Stimulated activated CD4-positive, alpha-beta T cell treated with anti-CD3 and anti-CD28 coated beads, Interleukin-15, amount 100 ng/mL, for 24 hours (primary cell): Measurements from ENCODE around the gene GFPT2.

ENCODE experiments used
- DNase-seq: peaks from one replicate; pipeline ENCODE4 v3.0.0-alpha.2; 2020

Gene GFPT2

DNA sequence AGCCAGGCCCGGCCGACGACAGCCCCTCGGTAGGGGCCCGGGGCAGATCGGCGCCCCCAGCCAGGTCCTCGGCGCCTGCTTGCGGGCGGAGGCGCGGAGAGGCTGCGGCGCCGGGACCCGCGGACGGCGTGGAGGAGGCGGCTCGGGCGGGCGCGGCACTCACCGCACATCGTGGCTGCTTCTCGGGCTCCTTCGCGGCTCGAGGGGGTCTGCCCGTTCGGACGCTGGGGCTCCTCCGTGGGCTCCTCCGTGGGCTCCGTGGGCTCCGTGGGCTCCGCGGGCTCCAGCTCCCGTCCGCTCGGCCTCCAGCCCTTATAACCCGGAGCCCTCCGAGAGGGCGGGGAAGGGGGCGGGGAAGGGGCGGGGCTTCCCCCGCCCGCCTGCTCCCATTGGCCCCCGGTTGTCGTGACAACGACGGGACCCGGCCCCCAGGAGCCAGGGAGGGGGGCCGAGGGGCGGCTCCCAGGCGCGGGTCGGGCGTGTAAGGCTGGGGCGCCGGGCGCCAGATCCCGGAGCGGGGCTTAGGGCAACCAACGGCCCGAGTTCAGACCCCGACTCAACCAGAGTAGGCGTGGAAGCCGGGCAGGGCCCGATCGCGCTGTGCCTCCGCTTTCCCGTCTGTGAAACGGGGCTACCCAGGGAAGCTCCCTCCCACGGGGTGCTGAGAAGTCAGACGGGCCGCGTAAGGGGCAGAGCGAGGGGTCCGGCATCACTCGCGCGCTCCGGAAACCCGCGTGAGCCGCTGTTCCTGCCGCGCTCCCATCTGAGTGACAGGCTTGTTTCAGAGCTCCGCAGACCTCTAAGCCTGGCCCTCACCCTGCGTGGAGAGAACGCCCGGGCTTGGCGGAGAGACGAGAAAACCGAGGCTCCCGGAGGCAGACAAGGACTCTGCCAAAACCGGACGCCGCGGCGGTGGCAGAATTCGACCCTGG is at the start of gene GFPT2:
Gene GFPT2 (minus strand): TSS at position 289 of the 932 bp plus-strand sequence. CDS start 119 bp downstream, at position 170.
- DNase-seq: peak; percentile 77

DNA sequence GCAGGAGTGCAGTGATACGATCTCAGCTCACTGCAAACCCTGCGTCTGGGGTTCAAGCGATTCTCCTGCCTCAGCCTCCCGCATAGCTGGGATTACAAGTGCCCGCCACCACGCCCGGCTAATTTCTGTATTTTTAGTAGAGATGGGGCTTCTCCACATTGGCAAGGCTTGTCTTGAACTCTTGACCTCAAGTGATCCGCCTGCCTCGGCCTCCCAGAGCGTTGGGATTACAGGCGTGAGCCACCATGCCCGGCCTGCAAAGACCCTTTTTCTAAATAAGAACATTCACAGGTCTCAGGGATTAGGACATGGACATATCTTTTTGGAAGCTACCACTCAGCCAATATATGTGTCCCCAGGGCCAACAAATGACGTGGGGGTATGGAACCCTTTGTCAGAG is 49.6 kb upstream of the GFPT2 start:
- DNase-seq: no peak

DNA sequence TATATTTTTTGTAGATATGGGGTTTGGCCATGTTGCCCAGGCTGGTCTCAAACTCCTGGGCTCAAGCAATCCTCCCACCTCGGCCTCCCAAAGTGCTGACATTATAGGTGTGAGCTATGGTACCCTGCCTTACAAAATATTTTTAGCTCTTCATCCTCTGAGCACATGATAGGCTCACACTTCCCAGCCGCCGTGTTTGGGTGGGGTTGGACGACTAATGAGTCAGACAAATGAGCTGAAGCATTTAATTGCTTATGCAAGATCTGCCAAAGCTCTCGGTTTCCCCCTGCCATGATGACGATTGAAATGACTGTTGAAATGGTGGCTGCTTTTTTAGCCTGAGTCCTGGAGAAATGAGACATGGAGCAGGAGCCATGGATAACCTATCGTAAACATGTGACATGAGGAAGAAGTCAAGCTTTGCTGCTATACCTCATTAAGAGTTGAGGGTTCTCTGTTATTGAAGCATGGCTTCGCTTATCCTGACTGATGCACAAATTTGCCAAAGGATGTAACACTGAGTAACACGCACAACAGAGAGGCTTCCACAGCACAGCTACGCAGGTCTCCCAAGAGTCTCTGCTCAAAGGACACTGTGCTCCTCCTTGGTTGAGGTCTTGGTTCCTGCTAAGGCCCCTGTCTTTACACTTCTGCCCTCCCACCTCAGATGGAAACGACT is 48.2 kb upstream of the GFPT2 start:
- no peak for DNase-seq

DNA sequence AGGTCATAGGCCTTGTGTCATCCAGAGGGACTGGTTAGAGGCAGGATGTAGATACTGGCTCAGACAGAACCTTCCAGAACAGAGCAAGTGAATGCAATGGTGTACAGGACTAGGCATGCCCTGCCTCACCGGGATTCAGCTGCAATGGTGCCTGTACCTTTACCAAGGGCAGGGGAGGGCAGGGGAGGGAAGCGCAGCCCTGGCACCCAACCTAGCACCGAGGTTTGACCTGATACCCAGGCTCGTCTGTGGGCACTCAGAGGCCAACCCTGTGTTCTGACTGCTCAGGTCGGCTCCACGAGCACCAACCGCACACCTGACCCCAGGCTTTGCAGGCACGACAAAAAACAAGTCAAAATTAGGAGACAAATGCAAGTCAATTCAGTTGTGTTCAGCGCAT is 47.3 kb upstream of the GFPT2 start:
- no peak for DNase-seq

DNA sequence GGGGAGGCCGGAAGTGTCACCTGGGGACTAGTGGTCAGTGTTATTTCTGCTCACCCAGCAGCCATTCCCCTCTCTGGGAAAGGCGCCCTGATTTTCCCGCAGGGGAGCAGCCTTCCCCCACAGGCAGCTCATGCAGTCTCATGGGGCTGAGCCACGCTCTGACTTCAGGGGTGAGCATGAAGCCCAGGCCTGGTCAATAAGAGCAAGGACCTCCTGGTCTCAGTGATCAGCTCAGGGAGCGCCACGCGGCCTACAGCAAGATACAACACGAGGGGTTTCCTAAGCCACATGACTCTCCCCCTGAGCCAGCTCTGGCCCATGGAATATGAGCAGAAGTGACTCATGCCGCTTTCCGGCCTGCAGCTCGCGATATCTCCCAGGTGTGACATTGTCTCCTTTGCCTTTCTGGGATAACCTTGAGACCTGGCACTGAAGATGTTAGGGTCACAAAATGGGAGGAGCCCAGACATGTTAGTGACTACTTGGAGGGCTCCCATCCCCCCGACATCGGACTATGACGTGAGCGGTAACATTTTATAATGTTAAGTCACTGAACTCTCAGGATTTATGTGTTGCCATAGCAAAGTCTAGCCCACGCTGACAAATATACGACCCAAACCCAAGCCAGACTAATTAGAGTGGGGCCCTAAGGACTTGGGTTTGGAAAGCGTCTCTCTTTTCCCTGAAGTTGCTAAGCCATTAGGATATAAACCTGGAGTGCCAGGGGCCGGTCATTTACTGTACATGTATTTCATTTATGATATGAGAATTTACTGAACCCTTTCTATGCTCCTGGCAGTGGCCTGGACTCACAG is 46.5 kb upstream of the GFPT2 start:
- no peak for DNase-seq

DNA sequence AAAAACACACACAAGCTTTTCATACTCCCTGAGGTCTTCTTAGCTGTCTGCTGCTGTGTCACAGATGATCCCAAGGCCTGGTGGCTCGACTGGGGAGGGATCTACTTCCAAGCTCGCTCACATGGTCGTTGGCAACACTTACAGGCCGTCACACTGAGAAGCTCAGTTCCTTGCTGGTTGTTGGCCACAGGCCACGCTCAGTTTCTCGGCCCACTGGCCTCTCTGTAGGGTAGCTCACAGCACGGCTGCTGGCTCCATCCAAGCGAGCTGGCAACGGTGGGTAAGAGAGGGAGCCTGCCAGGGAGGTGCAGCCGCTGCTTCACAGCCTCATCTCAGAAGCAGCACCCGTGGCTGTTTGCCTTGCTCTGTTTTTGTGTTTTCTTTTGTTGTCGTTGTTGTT is 43.8 kb upstream of the GFPT2 start:
- DNase-seq: no peak

DNA sequence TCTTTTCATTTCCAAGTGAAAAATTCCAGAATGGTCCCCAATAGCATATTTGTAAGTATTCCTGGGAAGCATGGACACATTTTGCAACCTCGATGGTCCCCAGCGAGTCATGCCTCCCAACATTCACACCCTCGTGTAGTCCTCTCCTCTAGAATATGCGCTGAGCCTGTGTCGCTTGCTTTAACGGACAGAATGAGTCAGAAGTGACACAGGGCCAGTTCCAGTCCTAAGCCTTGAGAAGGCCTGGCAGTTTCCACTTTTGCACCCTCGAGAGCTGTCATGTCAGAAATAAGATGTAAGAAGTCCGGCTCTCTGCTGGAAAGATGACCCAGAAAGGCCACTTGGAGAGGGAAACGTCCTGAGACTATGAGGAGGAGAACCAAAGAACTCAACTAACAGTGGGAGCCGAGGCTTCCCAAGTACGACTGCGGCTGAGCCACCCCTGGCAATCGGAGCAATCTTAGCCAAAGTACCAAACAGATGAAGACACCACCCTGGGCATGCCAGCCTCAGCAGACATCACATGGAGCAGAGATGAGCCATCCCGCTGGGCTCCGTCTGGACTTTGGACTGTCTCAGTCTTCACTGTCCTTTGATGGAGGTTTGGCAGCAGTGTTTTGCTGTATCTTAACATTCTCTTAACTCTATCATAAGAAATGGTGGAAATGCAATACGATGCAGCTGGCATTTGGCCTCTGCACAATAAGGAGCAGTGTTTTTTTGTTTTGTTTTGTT is 42.6 kb upstream of the GFPT2 start:
- DNase-seq: no peak

DNA sequence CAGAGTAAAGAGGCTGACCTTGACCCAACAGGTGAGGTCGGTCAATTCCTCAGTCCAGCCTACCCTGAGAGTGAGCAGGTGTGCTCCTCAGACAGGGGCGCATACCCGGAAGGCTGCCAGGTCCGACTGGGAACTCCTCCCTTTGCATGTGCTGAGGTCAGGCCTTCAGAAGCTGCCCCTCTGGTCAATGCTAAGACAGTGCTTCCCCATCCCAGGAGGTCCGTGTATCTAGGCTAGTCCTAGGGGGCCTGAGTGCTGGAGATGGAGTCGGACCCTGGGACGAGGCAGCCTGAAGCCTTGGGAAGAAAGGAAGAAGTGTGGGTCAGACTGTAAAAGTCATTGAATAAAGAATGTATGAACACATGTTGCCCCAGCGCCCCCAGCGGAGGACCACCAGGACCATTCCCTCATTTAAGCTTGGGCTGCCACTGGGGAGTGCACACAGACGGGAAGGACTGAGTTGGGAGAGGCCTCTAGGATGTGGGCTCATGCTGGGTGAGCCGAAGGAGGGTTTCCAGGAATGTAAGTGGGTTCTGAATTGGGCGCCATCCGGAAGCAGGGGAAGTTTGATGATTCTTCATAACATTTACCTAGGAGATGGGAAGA is 41.0 kb upstream of the GFPT2 start:
- no peak for DNase-seq

DNA sequence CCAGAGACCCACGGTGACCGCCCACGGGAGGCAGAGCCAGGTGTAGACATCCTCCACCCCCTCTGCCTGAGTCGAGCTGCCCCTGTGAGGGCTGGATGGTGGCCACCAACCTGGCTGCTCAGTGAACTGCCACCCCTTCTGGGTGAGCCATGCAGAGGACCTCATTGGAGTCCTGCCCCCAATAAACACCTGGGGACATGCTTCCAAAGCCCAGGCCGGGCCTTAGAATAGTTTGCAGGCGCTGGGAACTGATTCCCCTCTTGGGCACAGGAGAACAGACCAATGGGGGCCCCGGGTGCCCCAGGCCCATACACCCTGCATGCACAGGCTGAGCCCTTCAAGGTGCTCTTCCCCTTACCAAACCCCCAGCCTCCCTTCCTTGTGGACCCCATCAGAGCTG is 38.1 kb upstream of the GFPT2 start:
- DNase-seq: no peak

DNA sequence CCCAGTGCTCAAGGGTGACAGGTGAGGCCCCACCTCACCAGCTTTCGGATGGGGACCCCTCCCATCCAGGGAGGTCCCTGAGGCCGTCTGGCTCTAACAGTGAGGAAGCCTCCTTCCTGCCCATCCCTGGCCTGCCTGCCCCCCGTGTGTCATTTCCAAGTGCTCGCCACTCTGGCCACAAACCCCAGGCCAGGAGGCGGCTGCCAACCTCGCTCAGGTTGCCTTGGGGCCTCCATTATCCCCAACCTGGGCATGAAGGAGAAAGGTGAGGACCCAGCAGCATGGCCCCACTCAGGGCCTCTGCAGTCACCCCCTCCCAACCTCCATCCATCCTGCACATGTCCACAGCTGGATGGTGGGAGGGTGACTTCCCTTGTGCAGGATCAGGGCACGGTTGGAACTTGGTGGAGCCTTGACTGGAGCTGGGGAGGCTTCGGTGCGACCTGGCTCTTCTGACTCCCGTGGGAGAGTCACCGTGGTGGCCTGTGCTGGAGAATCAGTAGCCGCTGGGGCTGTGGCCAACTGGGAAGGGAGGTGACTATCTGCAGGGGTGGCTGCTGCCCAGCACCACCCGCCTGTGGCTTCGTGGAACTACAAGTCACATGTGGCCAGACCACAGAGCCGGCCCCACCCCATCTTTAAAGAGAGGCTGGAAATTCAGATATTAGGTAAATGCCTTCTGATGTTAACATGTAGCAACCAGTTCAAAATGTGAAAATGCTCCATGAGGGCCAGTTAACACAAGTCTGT is 37.5 kb upstream of the GFPT2 start:
- DNase-seq: no peak

DNA sequence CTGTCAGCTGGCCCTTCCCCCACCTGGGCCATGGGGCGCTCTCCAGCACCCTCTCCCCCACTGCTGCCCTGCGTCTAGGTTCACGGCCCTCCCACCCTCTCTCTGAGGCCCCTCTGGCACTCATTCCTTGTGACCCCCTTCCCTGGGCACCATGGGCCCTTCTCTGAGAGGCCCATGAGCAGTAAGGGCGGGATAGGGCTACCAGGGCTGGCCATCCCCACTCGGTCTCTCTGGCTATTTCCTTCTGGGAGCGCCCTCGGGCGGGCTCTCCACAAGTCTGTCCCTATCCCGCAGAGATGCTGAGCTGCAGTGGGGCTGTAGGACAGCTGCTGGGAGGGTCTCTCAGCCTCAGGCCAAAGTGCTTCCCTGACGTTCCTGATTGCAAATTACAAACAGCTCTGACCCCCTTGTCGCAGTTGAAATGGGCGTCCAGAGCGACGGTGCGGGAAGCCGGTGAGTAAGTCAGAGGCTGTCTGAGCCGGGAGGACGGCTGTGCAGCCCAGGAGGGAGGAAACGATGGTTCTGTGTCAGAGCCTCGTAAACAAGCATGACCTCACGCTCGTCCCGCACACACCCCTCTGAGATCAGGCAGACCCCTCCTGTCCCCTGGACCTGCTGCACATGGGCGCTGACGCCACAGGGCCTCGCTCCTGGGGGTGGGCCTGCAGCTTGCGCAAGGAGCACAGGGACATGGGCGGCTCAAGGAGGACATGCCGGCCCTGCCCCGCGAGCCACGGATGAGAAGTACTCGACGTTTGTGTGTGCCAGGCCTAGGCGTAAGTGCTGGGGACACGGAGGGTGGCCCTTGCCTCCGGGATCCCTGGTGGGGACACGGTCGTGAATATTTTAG is 36.3 kb upstream of the GFPT2 start:
- no peak for DNase-seq

DNA sequence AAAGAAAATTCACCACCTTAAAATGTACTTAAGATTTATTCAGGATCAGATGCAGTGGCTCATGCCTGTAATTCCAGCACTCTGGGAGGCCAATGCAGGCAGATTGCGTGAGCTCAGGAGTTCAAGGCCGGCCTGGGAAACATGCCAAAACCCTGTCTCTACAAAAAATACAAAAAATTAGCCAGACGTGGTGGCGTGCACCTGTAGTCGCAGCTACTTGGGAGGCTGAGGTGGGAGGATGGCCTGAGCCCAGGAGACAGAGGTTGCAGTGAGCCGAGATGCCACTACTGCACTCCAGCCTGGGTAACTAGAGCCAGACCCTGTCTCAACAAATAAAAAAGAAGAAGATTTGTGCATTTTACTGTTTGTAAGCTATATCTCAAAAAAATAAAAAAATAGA is 34.7 kb upstream of the GFPT2 start:
- no peak for DNase-seq

DNA sequence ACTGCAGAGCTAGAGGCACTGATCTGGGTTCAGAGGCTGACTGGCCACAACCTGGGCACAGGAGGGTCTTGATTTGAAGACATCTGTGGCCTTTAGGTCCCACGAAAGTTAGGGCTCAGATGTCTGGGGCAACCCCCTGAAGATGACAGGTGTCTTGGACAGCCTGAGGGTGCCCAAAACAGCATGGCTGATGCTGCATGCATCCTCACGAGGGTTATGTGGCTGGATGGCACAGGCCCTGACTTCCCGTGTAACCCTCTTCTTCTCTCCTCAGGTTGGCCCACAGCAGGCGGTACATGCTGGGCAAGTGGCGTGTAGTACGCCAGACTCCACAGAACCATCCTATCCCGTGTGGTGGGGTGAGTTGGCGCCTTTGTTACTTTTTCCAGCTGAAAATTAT is 29.8 kb upstream of the GFPT2 start:
- no peak for DNase-seq

DNA sequence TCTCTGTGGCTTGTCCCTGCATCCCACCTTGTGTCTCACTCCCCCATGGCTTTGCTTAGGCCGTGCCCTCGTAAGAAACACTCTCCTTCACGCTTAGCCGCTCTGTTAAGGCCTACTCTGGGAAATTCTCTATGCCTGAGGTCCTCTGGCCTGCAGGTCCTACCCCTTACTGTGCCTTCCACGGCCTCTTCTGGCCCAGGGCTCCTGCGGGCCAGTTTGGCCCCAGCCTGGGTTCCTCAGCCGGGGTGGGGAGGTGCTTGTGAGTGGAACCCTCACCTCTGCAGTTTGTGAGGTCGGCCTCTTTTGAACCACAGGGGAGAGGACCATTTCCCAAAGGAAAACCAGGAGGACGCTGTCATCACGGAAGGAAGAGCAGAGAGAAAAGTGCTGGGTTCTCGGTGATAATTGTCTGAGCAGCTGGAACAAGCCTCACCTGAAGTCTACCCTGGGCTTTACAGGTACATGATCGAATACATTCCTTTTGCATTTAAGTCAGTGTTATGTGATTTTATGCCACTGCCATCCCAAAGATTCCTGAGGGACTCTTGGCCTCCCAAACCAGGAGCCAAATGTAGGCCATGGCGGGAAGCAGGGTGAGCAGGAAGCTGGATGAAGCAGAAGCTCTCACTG is 28.8 kb upstream of the GFPT2 start:
- no peak for DNase-seq

DNA sequence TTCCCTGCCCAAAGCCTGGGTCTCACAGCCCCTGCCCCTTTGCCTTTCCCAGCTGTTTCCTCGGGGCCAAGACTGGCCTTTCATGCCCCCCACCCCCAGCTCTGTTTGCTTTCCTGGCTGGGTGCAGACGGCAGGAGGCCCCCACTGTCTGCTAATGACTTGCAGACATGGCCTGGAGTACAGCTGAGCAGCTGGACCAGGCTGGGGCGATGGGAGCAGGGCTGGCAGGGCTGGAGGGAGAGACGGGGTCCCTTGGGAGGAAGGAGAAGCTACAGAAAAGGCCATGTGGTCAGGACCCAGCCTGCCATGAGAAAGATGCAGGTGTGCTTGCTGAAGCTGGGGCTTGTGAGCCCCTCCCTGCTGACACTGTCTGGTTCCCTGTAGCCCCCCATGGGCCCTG is 28.3 kb upstream of the GFPT2 start:
- no peak for DNase-seq

DNA sequence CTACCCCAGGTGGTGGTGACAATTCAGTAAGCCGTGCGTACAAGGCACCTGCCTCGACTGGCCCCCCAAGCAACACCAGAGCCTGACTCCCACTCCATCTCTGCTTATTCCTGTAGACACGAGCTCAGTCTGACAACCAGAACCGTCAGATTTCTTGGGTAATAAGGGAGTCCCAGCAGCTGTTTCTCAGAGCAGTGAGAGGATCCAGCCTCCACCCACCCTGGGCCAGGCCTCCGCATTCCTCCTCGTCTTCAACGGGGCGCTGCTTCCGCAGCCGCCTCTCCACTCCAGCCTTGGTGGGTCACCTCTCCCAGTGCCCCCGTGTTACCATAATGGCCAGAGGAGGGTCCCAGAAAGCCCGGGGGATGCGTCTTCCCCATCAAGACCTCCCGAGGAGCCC is 27.7 kb upstream of the GFPT2 start:
- DNase-seq: no peak

DNA sequence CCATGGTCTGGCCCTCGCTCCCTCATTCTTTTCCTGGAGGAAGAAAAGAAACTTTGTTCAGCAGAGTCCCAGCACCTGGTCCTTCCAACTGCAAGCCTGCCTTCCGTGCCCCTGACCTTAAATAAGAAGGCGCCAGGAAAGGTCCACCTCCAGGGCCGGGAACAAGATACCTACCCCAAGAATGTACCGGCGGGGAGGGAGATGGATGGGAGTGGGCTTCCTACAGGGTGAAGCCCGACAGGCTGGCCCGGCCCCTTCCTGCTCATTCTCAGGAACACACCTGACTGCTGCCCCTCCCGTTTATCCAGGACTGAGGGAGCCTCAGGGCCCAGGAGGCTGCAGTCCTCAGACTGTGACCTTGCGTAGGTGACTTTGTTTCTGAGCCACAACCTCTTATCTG is 27.3 kb upstream of the GFPT2 start:
- DNase-seq: no peak

DNA sequence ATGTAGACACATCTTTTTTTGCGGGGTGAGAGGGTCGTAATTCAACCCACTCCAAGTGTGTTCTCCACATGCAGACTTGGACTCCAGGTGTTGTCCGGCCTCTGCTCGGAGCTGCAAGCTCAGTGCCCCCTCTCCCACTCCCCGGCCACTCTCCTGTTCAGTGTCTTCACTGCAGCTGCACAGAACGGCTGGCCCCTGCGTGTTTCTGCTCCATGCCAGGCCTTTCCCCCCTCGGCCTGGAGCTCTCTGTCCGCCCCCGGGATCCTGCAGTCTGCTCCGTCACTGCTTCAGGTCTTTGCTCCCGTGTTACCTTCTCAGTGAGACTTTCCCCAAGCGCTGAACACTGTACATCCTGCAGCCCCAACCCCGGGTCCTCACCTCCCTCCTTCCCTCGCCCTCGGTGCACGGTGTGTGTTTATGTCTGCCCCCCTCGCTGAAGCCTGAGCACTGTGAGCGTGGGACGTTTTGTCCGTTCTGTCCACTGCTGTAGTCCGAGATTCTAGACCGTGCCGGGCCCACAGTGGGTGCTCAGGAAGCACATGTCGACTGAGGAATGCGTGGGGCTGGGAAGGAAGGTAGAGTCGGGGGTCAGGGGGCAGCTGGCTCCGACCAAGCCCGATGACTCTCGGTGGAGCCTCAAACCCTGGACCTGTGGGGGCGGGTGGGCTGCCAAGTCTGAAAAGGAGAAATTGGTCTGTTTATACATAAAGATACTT is 26.4 kb upstream of the GFPT2 start:
- DNase-seq: no peak
